ENCODE measurements around the gene E2F7. TPM values are rescaled to one million over a fixed set of nuclear protein-coding genes. Genes with fewer than 3 reads are reported as not detected.

E2F7 gene
- total and polyA plus RNA-seq, 2 of the 4 experiments (the other 2 are of a cell fraction) = 6.0 to 8.1 TPM

- no peak for DNase-seq
- no peaks in the 10 kb centered on the region for H3K9me1 ChIP-seq (ENCODE audit: insufficient read depth, low read length)
- H3K9ac ChIP-seq (ENCODE audit: low read depth, low read length) = no peak overlapping the region
- no peak overlapping the region for H2AK5ac ChIP-seq (ENCODE audit: low read depth, low read length)
- peaks cover 0 to 3% of the 10 kb centered on the region in 2 experiments; a peak in 2 of 4 replicates for H3K79me1 ChIP-seq (ENCODE audit: low read depth in 1 of 2, low read length in 2 of 2)
- H3K23ac ChIP-seq (ENCODE audit: low read depth, low read length) = no peak overlapping the region
- H2BK20ac ChIP-seq (ENCODE audit: low read depth, low read length) = no peak overlapping the region
- dilution Hi-C loops (cut with HindIII; ENCODE audit: low sequenced_read_pairs, unreplicated experiment) (no loop called here), in situ Hi-C loops (cut with MboI; ENCODE audit: low sequenced_read_pairs) (no loop called here), intact Hi-C loops (cut with micrococcal nuclease) (no loop called here)
- no peak overlapping the region for H2BK5ac ChIP-seq (ENCODE audit: low read depth, low read length, poor library complexity, severe bottlenecking)
- no peak for TF ChIP-seq BHLHE40 (IDR thresholded peaks at IDR 0.05; ENCODE audit: low read depth, low read length)
- TF ChIP-seq SMC3 (IDR thresholded peaks at IDR 0.05; ENCODE audit: low read depth, low read length) = no peak
- TF ChIP-seq RCOR1 (IDR thresholded peaks at IDR 0.05; ENCODE audit: insufficient replicate concordance, low read length) = no peak
- no peak for TF ChIP-seq RFX5 (IDR thresholded peaks at IDR 0.05; ENCODE audit: low read depth, low read length)
- TF ChIP-seq, protein P1, sequence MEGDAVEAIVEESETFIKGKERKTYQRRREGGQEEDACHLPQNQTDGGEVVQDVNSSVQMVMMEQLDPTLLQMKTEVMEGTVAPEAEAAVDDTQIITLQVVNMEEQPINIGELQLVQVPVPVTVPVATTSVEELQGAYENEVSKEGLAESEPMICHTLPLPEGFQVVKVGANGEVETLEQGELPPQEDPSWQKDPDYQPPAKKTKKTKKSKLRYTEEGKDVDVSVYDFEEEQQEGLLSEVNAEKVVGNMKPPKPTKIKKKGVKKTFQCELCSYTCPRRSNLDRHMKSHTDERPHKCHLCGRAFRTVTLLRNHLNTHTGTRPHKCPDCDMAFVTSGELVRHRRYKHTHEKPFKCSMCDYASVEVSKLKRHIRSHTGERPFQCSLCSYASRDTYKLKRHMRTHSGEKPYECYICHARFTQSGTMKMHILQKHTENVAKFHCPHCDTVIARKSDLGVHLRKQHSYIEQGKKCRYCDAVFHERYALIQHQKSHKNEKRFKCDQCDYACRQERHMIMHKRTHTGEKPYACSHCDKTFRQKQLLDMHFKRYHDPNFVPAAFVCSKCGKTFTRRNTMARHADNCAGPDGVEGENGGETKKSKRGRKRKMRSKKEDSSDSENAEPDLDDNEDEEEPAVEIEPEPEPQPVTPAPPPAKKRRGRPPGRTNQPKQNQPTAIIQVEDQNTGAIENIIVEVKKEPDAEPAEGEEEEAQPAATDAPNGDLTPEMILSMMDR (conservative IDR thresholded peaks at IDR 0.05; ENCODE audit: low read depth, low read length) = no peak
- TF ChIP-seq RAD21 (IDR thresholded peaks at IDR 0.05; ENCODE audit: low read length) = no peak
- no peak for TF ChIP-seq MAZ (IDR thresholded peaks at IDR 0.05; ENCODE audit: borderline replicate concordance, low read depth, low read length)
- TF ChIP-seq FOS (IDR thresholded peaks at IDR 0.05; ENCODE audit: low read depth, low read length) = no peak
- no peak for TF ChIP-seq MAFK (IDR thresholded peaks at IDR 0.05; ENCODE audit: low read depth, low read length)
- TF ChIP-seq CEBPB (IDR thresholded peaks at IDR 0.05; ENCODE audit: low read depth, low read length) = no peak
- TF ChIP-seq, protein P2, sequence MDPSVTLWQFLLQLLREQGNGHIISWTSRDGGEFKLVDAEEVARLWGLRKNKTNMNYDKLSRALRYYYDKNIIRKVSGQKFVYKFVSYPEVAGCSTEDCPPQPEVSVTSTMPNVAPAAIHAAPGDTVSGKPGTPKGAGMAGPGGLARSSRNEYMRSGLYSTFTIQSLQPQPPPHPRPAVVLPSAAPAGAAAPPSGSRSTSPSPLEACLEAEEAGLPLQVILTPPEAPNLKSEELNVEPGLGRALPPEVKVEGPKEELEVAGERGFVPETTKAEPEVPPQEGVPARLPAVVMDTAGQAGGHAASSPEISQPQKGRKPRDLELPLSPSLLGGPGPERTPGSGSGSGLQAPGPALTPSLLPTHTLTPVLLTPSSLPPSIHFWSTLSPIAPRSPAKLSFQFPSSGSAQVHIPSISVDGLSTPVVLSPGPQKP (IDR thresholded peaks at IDR 0.05; ENCODE audit: borderline replicate concordance, low read depth, low read length) = no peak
- H2BK15ac ChIP-seq (ENCODE audit: low read depth, low read length) = no peak overlapping the region
- H3K18ac ChIP-seq (ENCODE audit: low read depth, low read length) = no peak overlapping the region
- no peak overlapping the region for H2AFZ ChIP-seq (replicated peaks; ENCODE audit: low read length, poor library complexity)
- no peak for ATAC-seq (ENCODE audit: low read depth)
- no peak overlapping the region for H4K91ac ChIP-seq (ENCODE audit: insufficient read depth, low read depth, low read length)
- no peak overlapping the region for H3K14ac ChIP-seq (replicated peaks; ENCODE audit: low read depth, low read length)
- H3K4me2 ChIP-seq (ENCODE audit: low read depth, low read length) = no peak overlapping the region
- H2AK9ac ChIP-seq (replicated peaks; ENCODE audit: low read depth, low read length, poor library complexity) = no peak overlapping the region
- H3K36me3 ChIP-seq (ENCODE audit: control insufficient read depth, insufficient read depth, low read length) = peaks cover 1% of the 10 kb centered on the region
- no peak overlapping the region for H2BK120ac ChIP-seq (ENCODE audit: low read depth, low read length)
- BruUV-seq (replicated peaks) = no TSS peak
- H4K20me1 ChIP-seq (ENCODE audit: insufficient read depth, low read length) = no peaks in the 10 kb centered on the region
- POLR2A ChIA-PET (ENCODE audit: unreplicated experiment) = no interaction called here
- no peak overlapping the region for H4K5ac ChIP-seq (ENCODE audit: low read depth, low read length)
- H3K4me1 ChIP-seq (ENCODE audit: control insufficient read depth, insufficient read depth, low read length) = peaks cover 2% of the 10 kb centered on the region; the same call in 1 of the 2 replicates
- no peak overlapping the region for H4K8ac ChIP-seq (ENCODE audit: low read depth in 2 of 2, low read length in 2 of 2)
- H3K4me3 ChIP-seq (ENCODE audit: insufficient read depth, low read depth, low read length) = no peak overlapping the region
- H3K9me3 ChIP-seq (ENCODE audit: control insufficient read depth, insufficient read depth, low read length) = peaks cover 2% of the 10 kb centered on the region; the same call in 1 of the 2 replicates
- no peaks in the 10 kb centered on the region for H3K27me3 ChIP-seq (ENCODE audit: control insufficient read depth, insufficient read depth, low read length)
- H3K27ac ChIP-seq (ENCODE audit: insufficient read depth, low read length) = no peak overlapping the region
- WGBS, 2 experiments (ENCODE audit: extremely low coverage in 2 of 2, insufficient read length in 1 of 2) = no CpG with 5 or more reads among the region's 1 CpG
- CTCF ChIA-PET = no interaction called here
- H3K56ac ChIP-seq (ENCODE audit: extremely low read depth, insufficient read depth, low read length) = no peak overlapping the region
- no peak overlapping the region for H3K4ac ChIP-seq (ENCODE audit: low read depth, low read length)
Measured at GRCh38 chr12:77016606-77017005, 48.8 kb downstream of the E2F7 start.

Measured in IMR-90 (cell line).